Chondrocyte (in vitro differentiated cells): Measurements from ENCODE around the gene LTBP1. TPM values are rescaled to one million over a fixed set of nuclear protein-coding genes. Genes with fewer than 3 reads are reported as not detected.

ENCODE experiments used
- DNase-seq: peaks from one replicate; pipeline ENCODE4 v3.0.0; 2021; ENCODE audit warnings: mixed read lengths, low spot score
- H3K27ac Mint-ChIP-seq: one replicate; pipeline ENCODE4 v1.8.0; 2021; ENCODE audit warnings: mild to moderate bottlenecking, moderate library complexity, mixed read lengths; ENCODE audit not compliant: unreplicated experiment
- H3K27me3 Mint-ChIP-seq: 2 replicates; pipeline ENCODE4 v1.8.0; 2021; ENCODE audit warnings: low read depth, mixed read lengths
- H3K36me3 Mint-ChIP-seq: 2 replicates; pipeline ENCODE4 v1.8.0; 2021; ENCODE audit warnings: low read depth, mixed read lengths
- H3K4me1 Mint-ChIP-seq: 2 replicates; pipeline ENCODE4 v1.8.0; 2021; ENCODE audit warnings: low read depth, mild to moderate bottlenecking, mixed read lengths
- H3K4me3 Mint-ChIP-seq: one replicate; pipeline ENCODE4 v1.8.0; 2021; ENCODE audit warnings: mild to moderate bottlenecking, moderate library complexity, mixed read lengths; ENCODE audit not compliant: unreplicated experiment
- H3K9me3 Mint-ChIP-seq: 2 replicates; pipeline ENCODE4 v1.8.0; 2021; ENCODE audit warnings: low read depth, mixed read lengths
- CTCF ChIP-seq: fragments of 200-600 bp; sonication (generic); IDR thresholded peaks from 2 replicates; pipeline ENCODE4 v1.5.0; 2021; ENCODE audit warnings: antibody characterized with exemption, mild to moderate bottlenecking, moderate library complexity
- total RNA-seq: library from RNA; stranded (reverse); gene quantifications from 3 replicates; pipeline ENCODE4 v1.2.1, GENCODE V29; 2021

LTBP1 gene
- total RNA-seq, 1 donor from 2014 or later, result 398 TPM

GRCh38 chr2:32925976-32926707, 20.6 kb upstream of the LTBP1 start:
- no peak for TF ChIP-seq CTCF
- Mint-ChIP-seq H3K9me3 (peaks cover 3% of the 10 kb centered on the region), H3K27ac (no peak overlapping the region), H3K36me3 (no peaks in the 10 kb centered on the region), H3K4me1 (no peaks in the 10 kb centered on the region), H3K4me3 (no peak overlapping the region), H3K27me3 (no peaks in the 10 kb centered on the region)
- DNase-seq, result no peak

DNA sequence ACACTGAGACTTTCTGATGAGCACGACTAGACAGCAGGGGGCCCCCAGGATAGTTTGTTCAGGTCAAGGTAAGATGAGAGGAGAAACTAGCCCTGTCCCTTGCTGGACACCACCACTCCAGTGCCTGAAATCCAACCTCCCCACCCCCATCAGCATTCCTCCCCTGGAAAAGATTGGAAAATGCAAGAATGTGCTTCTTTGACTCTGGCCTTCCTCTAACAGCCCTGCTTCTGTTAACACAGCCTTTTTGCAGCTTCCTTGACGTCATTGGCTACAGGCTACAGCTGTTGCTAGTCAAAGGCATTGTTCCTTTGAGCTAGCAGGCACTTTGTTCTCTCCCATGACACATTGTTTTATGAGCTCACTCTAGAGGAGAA, 20.1 kb upstream of the LTBP1 start:
- Mint-ChIP-seq H3K9me3 (peaks cover 3% of the 10 kb centered on the region), H3K36me3 (no peaks in the 10 kb centered on the region), H3K4me3 (no peak overlapping the region), H3K27me3 (no peaks in the 10 kb centered on the region), H3K4me1 (peaks cover 3% of the 10 kb centered on the region), H3K27ac (no peak overlapping the region)
- DNase-seq, result no peak
- no peak for TF ChIP-seq CTCF

GRCh38 chr2:32930436-32930835, 16.3 kb upstream of the LTBP1 start:
- no peak overlapping the region for H3K27ac Mint-ChIP-seq

DNA sequence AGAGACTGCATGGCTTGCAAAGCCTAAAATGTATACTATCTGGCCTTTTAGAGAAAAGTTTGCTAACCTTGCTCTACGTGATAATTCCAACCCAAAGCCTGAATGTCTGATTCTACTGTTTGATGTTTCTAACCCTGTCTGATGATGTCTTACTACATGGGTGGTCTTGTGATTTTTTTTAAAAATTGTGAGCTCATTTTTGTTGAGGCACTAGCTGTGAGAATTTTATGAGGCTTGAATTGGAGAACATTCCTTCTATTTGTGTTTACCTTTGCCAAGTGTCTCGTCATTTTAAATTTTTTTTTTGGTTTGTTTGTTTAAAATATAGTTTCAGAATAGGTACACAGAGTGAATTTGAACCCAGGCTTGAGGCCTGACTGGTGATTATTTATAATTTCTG, 15.2 kb upstream of the LTBP1 start:
- no peak overlapping the region for H3K4me3 Mint-ChIP-seq
- H3K27ac Mint-ChIP-seq, result no peak overlapping the region
- no peak for DNase-seq
- H3K27me3 Mint-ChIP-seq, result no peaks in the 10 kb centered on the region
- H3K9me3 Mint-ChIP-seq, result no peaks in the 10 kb centered on the region
- TF ChIP-seq CTCF, result no peak
- peaks cover 11% of the 10 kb centered on the region for H3K4me1 Mint-ChIP-seq
- no peaks in the 10 kb centered on the region for H3K36me3 Mint-ChIP-seq

More at GRCh38 chr2:32930436-32930835, 16.3 kb upstream of the LTBP1 start:
- TF ChIP-seq CTCF, result no peak
- no peak for DNase-seq
- no peaks in the 10 kb centered on the region for H3K9me3 Mint-ChIP-seq
- H3K27me3 Mint-ChIP-seq, result no peaks in the 10 kb centered on the region
- no peak overlapping the region for H3K4me3 Mint-ChIP-seq
- no peaks in the 10 kb centered on the region for H3K36me3 Mint-ChIP-seq
- peaks cover 11% of the 10 kb centered on the region for H3K4me1 Mint-ChIP-seq

- Mint-ChIP-seq H3K4me3 (no peak overlapping the region), H3K9me3 (no peaks in the 10 kb centered on the region), H3K27me3 (no peaks in the 10 kb centered on the region), H3K27ac (no peak overlapping the region), H3K4me1 (peaks cover 11% of the 10 kb centered on the region), H3K36me3 (no peaks in the 10 kb centered on the region)
- no peak for TF ChIP-seq CTCF
- DNase-seq, result no peak
Measured at GRCh38 chr2:32931945-32932709, 14.6 kb upstream of the LTBP1 start.
